RCC 7860 (cell line): ENCODE results near the gene GSTM2.
"Not testable (repeated sequence)": the region's sequence is repeated elsewhere in the genome, so short reads cannot be mapped to it uniquely, and the experiment has no call there.

Experiments
- DNase-seq: peaks from one replicate; pipeline ENCODE4 v3.0.0-alpha.2; 2015; ENCODE audit warnings: low spot score
- FAIRE-seq: peaks from 2 replicates; lab custom pipeline; 2012; peaks lifted over from hg19 to GRCh38; lab: Jason Lieb, UNC

GSTM2 gene

DNA sequence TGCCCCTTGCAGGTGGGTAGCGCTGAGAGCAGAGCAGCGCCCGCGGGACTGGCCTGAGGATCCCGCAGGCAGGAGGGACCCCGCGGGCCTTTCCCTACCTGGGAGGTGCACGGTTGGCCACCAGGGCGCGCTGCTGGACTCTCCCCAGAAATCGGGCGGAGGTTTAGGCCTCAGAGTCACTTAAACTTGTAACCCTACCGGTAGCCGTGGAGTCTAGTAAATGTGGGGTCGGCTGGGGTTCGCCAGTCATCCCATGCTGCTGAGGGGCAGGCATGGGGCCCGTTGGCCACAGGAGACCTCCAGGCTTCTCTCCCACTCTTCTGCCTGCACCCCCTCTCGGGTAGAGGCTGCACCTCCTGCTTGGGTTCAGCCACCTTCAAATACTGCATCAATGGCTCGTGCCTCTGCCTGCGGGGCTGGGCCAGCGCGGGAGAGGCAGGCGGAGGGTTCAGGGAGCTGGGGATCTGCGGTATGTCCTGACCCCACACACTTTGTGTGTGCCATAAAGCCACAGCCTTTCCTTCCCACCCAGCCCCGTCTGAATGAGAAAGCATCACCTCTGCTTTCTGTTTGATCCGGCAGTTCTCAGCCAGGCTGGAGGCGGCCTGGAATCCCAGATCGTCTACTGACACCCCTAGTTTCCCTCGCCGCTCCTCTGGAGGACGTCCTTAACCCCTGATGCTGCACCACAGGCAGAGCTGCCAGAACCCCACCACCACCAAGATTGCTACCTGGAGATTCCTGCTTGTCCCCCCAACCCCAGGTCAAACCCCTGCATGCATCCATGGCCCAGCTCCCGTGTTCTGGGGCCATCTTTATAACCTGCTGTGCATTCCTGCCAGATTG, 24.2 kb upstream of the GSTM2 start:
- FAIRE-seq: no peak
- peak; percentile 50 for DNase-seq

GRCh38 chr1:109644670-109645069, 23.2 kb upstream of the GSTM2 start:
- FAIRE-seq: no peak
- DNase-seq: no peak

- DNase-seq (no peak), FAIRE-seq (peak; percentile 30)
Observed at GRCh38 chr1:109649491-109649914, 18.4 kb upstream of the GSTM2 start.

GRCh38 chr1:109650609-109651008, 17.2 kb upstream of the GSTM2 start:
- FAIRE-seq (no peak), DNase-seq (peak; percentile 12)

DNA sequence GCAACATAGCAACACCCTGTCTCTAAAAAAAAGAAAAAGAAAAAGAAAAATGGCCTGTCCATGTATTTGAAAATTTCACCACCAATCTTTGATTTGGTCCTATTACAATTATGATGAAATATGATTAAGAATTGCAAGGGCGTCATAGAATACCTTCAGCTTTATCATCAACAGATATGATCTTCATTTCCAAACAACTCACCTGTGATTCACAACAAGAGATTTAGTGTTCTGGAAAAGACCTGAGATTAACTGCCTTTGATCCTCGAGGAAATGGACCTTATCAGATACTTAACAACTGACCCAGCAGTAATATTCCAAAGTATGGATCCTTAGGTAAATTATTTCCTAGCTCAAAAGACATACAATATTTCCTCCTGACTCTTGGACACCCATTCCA, 15.5 kb upstream of the GSTM2 start:
- DNase-seq (no peak), FAIRE-seq (no peak)

DNA sequence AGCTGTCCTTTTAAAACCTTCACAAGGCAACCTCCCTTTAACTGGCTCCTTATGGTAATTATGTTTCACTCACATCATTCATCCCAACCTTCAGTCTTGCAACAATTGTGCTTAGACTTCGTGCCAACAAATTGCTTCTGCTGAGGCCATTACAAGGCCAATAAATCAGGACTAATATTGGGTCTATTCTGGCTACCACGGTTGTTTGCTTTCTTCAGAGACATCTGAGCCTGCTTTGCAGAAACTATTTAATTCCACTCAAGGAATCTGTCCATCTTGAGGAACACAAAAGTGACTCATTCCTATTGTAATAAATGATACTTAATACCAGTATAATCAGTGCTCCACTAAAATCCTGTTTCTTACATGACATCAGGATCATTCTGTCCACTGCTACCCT, 14.6 kb upstream of the GSTM2 start:
- FAIRE-seq: no peak

GRCh38 chr1:109654519-109654918, 13.3 kb upstream of the GSTM2 start:
- DNase-seq (no peak), FAIRE-seq (no peak)

More for the DNA sequence above, 14.6 kb upstream of the GSTM2 start:
- DNase-seq: no peak

DNA sequence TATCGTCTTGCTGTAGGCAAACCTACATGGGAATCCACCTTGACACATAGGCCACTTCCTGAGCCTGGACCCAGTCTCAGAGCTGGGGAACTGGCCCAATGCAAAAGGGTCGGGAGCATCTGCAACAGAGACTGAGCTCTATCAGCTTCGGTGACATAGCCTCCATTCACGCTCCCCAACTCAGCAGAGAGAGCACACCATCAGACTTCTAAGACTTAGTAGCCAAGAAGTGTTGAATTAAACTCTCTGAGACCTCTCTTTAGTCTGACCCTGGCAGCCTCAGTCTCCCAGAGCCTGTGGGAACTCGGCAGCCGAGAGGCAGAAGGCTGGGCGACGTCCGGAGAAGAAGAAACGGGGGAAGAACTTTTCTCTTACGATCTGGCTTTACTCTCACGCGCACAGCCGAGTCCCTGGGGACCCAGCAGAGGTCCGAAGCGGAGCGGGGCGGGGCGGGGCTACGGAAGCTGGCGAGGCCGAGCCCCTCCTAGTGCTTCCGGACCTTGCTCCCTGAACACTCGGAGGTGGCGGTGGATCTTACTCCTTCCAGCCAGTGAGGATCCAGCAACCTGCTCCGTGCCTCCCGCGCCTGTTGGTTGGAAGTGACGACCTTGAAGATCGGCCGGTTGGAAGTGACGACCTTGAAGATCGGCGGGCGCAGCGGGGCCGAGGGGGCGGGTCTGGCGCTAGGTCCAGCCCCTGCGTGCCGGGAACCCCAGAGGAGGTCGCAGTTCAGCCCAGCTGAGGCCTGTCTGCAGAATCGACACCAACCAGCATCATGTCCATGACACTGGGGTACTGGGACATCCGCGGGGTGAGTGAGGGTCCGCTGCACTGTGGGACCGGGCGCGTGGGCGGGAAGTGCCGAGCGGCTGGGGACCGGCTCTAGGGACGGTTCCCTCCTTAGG, 12.0 kb upstream of the GSTM2 start, which contains the start of gene GSTM4:
Gene GSTM4 (plus strand): TSS at position 485 of the 905 bp plus-strand sequence. CDS start 291 bp downstream, at position 776.
- DNase-seq (peak; percentile 32), FAIRE-seq (no peak)

GRCh38 chr1:109657395-109657794, 10.5 kb upstream of the GSTM2 start:
- DNase-seq: no peak
- FAIRE-seq: no peak

GRCh38 chr1:109657970-109658369, 9.9 kb upstream of the GSTM2 start:
- FAIRE-seq (no peak), DNase-seq (no peak)

DNA sequence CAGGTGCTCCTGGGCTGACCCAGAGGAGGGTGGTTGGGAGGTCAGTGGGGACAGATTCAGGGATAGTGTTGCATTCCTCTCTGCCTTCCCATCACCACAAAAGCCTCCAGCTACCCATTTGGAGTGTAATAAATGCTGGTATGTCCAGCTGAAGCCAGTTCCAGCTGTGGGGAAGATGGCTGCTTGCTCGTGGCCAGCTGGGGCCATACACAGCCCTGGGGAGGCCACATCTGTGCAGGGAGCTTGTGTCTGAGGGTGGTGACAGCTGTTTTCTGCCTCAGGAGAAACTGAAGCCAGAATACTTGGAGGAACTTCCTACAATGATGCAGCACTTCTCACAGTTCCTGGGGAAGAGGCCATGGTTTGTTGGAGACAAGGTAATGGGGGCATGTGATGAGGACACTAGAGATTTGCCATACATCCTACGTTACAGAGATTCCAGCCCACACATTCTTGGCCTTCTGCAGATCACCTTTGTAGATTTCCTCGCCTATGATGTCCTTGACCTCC, 9.3 kb upstream of the GSTM2 start:
- no peak for DNase-seq
- no peak for FAIRE-seq

DNA sequence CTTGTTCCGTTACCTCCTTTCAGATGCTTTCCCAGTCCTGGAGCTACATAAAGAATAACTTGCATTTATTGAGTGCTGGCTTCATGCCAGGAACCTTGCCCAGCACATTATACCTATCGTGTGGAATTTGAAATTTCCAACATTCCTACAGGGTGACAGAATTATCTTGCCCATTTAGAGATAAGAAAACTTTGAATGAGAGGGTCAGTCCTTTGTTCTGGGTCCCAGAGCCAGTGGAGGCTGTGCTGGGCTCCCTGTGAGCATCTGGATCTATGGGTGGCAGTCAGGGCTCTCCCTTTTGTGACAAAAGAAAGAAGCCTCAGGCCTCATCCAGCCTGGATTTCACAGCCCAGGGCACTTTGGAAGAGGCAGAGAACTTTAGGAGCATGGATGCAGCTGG, 8.7 kb upstream of the GSTM2 start:
- FAIRE-seq (no peak), DNase-seq (peak; percentile 80)

DNA sequence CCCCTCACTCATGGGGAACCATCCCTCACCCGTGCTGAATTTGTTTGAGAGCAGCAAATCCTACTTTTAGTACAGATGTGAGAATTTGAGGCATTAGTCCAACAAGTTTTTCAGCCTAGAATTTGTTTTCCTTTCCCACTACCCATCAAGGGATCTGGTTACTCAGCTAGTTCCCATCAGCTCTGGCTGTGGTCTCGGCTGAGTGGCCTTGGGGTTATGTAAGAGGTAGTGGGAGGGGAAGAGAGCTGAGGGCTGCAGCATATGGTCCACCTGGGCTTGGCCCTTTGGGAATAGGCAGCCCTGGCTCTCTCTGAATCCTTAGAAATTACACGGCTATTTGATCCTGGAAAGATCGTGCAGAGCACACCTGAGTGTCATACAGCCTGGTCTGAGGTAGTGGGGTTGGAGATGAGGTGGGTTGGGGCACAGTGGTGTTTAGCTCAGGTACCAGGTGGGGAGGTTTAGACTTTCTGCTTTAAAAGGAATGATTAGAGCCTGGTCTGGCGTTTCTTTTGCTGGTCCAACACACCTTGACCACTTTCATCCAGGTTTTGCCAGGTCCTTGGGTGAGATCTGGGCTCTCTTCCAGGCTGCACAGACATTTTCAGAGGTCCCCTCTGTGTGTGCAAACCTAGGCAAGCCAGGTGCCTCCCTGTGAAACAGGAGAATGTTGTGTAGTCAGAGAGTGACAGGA, 7.7 kb upstream of the GSTM2 start:
- peak; percentile 55 for DNase-seq
- peak; percentile 55 for FAIRE-seq

- DNase-seq, FAIRE-seq: not testable (repeated sequence)
Observed at GRCh38 chr1:109660691-109661026, 7.2 kb upstream of the GSTM2 start.

DNA sequence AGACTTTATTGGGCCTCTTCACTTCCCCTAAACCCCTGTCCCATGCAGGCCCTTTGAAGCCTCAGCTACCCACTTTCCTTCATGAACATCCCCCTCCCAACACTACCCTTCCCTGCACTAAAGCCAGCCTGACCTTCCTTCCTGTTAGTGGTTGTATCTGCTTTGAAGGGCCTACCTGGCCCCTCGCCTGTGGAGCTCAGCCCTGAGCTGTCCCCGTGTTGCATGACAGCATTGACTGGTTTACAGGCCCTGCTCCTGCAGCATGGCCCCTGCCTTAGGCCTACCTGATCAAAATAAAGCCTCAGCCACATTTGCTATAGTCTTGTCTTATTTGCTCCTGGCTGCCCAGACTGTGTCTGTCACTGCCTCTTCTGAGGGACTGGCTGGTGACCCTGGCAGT, 6.5 kb upstream of the GSTM2 start:
- FAIRE-seq (no peak), DNase-seq (no peak)

DNA sequence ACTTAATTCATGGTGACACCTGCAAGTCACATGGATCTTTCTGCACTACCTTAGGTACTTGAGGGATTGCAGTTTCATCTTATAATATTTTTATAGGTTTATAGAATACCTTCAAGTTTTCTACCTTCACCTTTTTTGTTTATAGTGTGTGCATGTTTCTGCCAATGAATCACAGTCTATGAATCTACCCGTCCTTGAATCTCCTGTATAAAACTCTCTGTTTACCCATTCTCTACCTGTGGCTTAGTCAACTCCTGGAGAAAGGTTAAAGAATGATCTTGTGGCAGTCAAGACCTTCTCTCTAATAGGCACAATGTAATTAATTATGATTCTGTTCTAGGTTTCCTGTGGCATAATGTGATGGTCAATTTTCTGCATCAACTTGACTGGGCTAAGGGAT, 3.2 kb upstream of the GSTM2 start:
- no peak for DNase-seq
- FAIRE-seq: no peak

GRCh38 chr1:109668123-109668775, 392 bp downstream of the GSTM2 start:
- DNase-seq: no peak
- FAIRE-seq: no peak

GRCh38 chr1:109669246-109669948, 1.5 kb downstream of the GSTM2 start:
- DNase-seq: no peak

DNA sequence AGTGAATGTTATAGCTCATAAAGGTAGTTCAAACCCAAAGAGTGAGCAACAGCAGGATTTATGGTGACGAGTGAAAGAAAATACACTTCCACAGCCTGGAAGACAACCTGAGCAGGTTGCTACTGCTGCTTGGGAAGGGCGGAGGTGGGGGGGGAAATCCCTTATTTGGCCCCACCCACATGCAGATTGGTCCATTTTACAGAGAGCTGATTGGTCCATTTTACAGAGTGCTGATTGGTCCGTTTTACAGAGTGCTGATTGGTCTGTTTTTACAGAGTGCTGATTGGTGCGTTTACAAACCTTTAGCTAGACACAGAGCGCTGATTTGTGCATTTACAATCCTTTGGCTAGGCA, 2.1 kb downstream of the GSTM2 start:
- DNase-seq, FAIRE-seq: not testable (repeated sequence)

More at GRCh38 chr1:109669246-109669948, 1.5 kb downstream of the GSTM2 start:
- no peak for FAIRE-seq

- no peak for FAIRE-seq
- no peak for DNase-seq
Observed at GRCh38 chr1:109671067-109671466, 3.2 kb downstream of the GSTM2 start.
